Measurements from ENCODE around the gene SH3GL3. TPM values are rescaled to one million over a fixed set of nuclear protein-coding genes. Genes with fewer than 3 reads are reported as not detected.

The SH3GL3 gene
- total RNA-seq, 2 donors from 2014 or later, result 0.38 to 0.63 TPM

DNA sequence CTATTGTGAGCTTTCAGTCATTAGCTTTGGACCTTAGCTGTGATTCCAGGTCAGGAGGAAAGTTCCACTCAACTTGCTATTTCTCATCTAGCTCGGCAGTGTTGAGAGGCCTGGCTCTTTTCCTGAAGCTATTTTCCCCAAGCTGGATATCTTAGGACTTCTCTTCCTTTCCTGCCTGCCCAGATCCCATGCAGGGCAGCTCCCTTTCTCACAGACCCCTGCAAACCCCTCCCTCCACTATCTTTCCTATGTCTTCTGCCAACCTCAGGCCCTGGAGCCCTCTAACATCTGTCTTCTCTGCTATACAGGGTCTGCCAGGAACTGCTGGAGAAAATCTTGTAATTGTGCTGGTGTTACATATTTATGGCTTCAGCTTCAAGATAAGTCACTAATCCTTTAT, 49.6 kb downstream of the SH3GL3 start:
- DNase-seq (no peak), ATAC-seq (no peak)
- intact Hi-C loops (cut with DNase I), result no loop called here

DNA sequence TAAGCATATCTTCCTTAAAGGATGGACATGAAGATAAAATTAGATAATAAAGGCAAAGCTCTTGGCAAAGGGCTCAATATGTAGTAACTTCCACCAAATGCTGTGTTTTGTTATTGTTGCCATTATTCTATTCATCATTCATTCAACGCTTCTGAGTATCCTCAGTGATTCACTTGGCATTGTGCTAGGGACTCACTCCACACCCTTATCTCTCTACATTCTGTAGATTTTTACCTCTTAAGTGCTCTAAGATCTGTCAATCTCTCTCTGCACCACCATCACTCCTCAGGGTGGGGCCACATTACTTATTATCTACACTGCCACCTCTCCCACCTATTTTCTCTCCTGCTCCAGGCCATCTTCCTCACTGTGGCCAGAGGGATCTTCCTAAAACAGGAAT, 51.2 kb downstream of the SH3GL3 start:
- DNase-seq, result no peak
- ATAC-seq, result peak in 1 of 2 donors; percentile 63
- intact Hi-C loops (cut with DNase I), result no loop called here

DNA sequence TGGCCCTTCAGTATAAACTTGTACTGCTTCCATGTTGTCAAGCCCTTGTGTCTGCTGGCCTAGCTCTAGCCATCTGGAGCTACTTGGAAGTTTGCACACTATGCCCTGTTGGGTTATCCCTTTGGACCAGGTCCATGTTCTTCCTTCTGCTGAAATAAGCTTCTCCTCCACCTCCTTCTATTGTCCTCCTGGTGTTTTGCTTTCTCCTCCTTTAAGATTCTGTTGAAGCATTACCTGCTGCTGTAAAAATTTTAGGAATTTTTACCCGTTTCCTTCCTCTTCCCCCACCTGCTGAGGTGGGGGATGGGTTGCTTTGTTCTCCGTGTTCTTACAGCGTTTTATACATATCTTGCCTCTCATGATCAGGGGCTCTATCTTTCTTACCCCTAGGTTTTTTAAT, 51.7 kb downstream of the SH3GL3 start:
- DNase-seq, result no peak
- ATAC-seq, result no peak
- intact Hi-C loops (cut with DNase I), result no loop called here

DNA sequence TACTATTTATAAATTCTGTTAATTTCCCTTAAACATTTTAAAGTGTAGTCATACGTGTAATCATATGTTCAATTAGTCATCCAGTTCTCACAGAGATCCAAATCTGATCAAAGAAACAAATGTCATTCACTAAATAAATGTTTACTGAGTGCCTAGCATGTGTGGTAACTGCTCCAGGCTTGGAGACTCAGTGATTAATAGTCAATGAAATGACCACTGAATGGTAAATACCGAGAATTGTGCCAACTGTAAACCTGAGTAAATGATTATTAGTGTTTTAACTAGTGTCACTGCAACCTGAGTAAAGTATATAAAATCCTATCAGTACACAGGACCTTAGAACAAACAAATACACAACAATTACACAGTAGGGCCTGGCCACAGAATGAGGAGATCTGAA, 52.3 kb downstream of the SH3GL3 start:
- no peak for ATAC-seq
- intact Hi-C loops (cut with DNase I), result no loop called here

DNA sequence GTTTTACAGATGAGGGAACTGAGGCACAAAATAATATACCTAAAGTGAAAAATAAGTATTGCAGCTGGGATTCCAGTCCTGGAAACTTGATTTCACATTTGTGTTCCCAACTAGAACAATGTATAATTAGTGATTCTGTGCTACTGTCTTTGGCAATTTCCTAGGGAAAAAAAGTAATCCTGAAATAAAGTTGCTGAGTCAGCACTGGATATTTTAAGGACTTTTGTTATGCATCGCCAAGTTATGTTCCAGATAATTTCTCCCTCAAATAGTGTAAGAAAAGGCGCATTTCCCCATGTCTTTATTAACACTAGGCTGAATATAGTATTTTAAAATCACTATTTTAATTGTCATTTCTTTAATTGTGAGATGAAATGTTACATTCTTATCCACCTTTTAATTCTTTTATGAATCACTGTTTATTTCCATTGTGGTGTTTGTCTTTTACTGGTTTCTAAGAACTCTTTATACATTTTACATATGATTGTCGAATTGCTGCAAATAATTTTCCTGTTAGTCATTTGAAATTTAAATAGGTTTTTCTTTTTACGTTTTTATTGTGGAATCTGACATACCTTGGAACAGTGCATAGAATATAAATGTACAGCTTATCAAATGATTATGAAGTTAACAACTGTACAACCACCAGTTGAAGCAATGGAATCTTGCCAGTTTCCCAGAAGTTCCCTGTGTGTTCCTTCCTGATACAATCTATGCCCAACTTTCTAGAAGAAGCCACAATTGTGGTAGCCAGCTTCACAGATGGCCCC, 56.6 kb downstream of the SH3GL3 start:
- intact Hi-C loops (cut with DNase I), result no loop called here
- ATAC-seq, result no peak
- no peak for DNase-seq

More for the DNA sequence above, 52.3 kb downstream of the SH3GL3 start:
- no peak for DNase-seq

DNA sequence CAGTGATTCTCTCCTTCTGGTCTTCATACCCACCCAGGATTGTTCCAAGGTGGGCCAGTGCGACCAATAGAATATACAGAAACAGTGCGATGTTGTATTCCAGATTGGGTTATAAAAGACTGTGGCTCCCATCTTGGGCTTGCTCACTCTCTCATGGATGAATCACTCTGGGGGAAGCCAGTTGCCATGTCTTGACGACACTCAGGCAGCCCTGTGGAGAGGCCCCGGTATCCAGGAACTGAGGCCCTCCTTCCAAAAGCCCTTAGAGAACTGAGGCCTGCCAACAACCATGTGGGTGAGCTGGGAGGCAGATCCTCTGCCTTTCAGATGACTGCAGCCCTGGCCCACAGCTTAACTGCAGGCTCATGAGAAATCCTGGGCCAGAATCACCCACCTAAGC, 57.2 kb downstream of the SH3GL3 start:
- DNase-seq, result no peak
- no peak for ATAC-seq
- intact Hi-C loops (cut with DNase I), result no loop called here

DNA sequence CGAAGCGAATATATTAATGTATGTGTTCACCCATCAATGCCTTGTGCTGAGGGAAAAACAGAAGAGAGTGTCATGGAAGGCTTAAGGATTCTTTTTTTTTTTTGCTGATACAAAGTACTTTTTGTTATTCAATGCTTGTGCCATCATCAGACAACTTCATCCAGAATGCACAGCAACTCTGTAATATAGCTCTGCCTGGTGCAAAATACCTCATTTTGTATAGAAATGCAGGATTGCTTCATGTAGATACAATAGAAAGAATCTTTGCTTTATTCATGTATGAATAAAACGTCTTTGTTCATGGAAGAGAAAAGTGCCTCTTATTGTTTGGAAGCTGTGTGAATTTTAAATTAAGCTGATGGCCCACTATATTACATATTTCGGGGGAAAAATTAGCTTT, 62.9 kb downstream of the SH3GL3 start:
- DNase-seq, result no peak
- ATAC-seq, result no peak
- intact Hi-C loops (cut with DNase I), result no loop called here

DNA sequence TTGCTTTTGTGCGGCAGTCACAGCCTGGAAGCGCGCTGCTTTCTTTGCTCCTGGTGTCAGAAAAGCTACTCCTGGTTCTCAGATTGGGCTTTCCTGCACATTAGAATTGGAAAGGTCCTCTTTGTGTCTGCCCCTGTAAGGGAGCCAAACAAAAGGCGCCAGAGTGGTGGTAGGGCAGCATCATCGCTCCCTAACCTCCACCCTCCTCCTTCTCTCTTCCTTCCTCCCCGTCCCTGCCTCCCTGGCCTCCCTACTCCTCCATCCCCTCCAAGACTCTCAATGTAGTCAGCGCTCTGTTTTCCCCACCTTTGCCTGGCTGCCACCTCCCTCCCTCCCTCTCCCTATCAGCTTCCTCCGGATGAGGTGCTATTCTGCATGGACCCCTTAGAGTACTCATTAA, 65.3 kb downstream of the SH3GL3 start:
- no peak for DNase-seq
- ATAC-seq, result no peak
- intact Hi-C loops (cut with DNase I), result no loop called here

DNA sequence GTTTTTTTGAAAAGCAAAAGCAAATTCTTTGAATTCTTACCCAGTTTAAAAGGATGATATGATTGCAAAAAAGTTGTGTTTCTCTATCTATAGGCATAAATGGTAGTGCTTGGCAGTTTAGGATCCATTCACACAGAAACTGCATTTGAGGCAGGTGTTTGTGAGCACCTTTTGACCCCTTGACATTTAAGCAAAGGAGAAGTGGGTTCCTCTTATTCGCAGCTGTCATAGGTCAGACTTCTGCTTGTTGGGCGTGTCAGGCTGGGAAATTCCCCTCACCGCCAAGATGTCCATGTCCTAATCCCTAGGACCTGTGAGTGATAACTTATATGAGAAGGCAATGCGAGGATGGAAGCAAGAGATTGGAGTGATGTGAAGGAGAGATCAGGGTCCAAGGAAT, 67.4 kb downstream of the SH3GL3 start:
- ATAC-seq, result no peak
- DNase-seq, result no peak
- intact Hi-C loops (cut with DNase I), result no loop called here

DNA sequence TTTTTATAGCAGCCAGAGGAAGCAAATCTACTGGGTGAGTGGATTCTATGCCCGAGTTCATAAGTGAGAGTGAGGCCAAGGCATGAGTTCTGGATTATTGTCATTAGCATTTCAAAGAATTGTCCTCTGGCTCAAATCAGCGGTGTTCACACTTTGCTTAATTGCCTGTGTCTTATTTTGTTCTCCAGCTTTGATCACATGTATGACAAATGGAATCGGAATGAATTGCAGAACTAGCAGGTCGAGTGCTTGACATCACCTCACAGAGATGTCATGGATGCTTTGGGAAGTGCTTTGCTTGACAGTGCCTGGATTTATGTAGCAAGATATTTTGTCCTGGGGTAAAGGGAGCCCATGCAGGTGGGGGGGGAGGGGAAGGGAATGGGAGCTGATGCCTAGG, 68.0 kb downstream of the SH3GL3 start:
- intact Hi-C loops (cut with DNase I), result no loop called here
- ATAC-seq (no peak), DNase-seq (no peak)

DNA sequence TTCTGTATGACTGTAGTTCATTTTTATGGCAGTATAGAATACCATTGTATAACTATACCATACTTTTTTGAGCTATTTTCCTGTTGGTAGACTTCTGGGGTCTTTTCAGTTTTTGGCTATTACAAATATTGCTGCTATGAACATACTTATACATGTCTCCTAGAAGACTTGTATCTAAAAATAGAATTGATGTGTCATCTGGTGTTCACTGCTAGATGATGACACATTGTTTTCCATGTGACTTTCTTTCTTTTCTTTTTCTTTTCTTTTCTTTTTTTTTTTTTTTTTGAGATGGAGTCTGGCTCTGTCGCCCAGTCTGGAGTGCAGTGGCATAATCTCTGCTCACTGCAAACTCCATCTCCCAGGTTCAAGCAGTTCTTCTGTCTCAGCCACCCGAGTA, 69.8 kb downstream of the SH3GL3 start:
- intact Hi-C loops (cut with DNase I), result no loop called here
- DNase-seq, result no peak
- no peak for ATAC-seq

DNA sequence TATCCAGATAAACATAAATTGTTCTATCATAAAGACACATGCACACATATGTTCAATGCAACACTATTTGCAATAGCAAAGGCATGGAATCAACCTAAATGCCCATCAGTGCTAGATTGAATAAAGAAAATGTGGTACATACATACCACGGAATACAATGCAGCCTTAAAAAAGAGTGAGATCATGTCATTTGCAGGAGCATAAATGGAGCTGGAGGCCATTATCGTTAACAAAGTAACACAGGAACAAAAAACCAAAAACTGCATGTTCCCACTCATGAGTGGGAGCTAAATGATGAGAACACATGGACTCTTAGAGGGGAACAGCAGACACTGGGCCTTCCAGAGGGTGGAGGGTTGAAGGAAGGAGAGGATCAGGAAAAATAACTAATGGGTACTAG, 79.2 kb downstream of the SH3GL3 start:
- ATAC-seq (no peak), DNase-seq (no peak)
- intact Hi-C loops (cut with DNase I), result no loop called here

DNA sequence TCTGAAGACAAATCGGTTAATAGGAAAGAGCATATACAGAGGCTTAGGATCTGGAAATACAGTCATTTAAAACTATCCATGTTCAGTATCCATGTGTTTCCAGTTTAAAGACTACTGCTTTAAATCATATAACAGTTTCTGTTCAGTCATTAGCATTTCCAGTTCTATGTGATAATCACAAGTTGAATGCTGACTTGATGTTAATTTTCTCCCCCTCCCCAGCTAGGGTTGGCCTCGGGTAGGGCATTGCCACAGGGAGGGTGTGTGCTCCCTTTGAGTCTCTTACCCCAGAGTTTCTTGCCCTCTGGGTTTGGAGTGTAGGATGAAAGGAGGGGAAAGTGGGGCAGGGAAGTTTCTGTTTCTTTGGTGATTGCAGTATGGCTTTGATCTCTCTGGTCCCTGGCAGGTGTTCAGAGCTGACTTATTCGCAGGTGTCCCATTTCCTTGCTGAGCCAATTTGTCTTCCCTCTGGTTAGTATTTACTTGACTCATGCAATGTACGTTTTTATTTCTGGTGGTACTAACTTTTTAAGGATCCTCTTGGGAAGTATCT, 86.3 kb downstream of the SH3GL3 start:
- ATAC-seq (no peak), DNase-seq (no peak)
- intact Hi-C loops (cut with DNase I), result no loop called here

DNA sequence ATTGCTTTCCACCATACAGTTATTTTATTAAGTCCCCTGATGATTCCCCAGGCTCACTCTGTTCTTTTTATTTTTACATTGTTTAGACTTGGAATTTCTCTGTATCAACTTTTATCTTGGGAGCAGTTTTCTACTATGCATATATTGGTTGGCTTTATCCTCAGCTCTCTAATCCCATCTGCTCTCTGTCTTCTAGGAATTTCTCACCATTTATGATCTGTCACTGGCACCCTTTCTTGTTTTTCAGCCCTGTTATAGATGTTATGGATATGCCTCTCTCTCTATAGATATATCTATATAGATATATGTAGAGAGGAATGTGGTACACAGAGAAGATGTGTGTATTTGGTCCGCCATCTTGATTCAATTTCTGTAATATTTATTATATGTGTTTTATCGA, 90.5 kb downstream of the SH3GL3 start:
- ATAC-seq (no peak), DNase-seq (no peak)
- intact Hi-C loops (cut with DNase I), result no loop called here

DNA sequence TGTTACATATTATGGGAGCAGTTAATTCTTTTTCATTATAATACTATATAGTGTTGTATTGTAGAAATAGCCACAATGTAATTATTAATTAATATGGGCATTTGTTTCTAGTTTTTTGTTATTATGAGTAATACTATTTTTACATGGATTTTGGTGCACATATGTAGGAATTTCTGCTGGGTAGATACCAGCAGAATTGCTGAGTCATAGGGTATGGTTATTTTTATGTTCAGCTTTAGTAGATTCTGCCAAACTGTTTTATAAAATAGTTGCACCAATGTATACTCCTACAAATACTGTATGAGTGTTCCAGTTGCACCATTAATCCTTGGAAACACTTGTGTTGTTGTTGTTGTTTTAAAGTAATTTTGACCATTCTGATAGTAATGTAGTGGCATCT, 91.5 kb downstream of the SH3GL3 start:
- DNase-seq (no peak), ATAC-seq (no peak)
- intact Hi-C loops (cut with DNase I), result no loop called here

DNA sequence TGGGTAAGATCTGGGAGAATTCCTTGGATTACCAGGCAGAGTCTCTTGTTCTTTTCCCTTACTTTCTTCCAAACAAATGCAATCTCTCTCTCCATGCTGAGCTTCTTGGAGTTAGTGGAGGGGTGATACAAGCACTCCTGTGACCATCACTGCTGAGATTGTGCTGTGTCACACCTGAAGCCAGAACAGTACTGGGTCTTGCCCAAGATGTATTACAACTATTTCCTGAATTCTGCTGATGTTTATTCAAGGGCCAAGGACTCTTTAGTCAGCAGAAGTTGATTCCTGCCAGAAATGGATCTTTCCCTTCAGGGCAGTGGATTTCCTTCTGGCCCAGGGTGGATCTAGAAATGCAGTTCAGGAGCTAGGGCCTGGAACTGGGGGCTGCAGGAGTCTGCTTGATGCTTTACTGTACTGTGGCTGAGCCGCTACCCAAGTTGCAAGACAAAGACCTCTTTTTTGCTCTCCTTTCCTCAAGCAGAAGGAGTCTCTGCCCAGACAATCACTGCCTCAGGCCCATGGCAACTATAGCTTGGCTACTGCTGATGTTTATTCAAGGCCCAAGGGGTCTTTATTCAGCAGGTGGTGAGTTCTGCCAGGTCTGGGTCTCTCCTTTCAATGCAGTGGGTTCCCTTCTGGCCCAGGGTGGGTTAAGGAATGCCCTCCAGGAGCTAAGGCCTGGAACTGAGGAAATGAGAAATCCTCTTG, 98.8 kb downstream of the SH3GL3 start:
- DNase-seq, result no peak
- no peak for ATAC-seq
- intact Hi-C loops (cut with DNase I), result no loop called here

DNA sequence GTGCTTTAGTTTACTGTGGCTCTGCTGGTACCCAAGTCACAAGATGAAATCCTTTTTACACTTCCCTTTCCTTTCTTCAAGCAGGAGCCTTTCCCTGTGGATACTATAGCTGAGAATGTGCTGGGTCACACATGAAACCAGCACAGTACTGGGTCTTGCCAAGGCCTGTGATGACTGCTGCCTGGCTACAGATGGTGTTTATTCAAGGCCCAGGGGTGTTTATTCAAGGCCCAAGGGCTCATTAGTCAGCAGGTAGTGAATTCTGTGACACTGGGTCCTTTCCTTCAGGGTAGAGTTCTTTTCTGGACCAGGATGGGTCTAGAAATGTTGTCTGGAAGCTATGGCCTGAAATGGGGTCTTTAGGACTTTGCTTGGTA, 99.4 kb downstream of the SH3GL3 start:
- ATAC-seq (no peak), DNase-seq (no peak)
- intact Hi-C loops (cut with DNase I), result no loop called here

DNA sequence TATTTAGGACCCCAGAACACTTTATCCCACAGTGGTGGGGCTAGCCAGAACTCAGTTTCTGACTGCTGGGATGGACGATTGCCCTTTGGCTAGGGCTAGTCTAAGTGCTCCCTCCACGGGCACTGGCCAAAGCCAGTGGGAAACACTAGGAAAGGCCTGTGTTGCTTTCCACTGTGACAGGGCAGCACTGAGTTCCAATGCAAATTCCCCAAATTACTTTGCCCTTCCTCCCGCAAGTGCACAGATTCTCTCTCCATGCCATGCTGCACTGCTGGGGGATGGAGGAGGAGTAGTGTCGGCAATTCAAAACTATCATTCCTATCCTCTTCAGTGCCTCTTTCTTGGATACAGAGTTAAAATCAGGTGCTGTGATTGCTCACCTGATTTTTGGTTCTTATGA, 100.0 kb downstream of the SH3GL3 start:
- intact Hi-C loops (cut with DNase I), result no loop called here
- no peak for DNase-seq
- ATAC-seq, result no peak

DNA sequence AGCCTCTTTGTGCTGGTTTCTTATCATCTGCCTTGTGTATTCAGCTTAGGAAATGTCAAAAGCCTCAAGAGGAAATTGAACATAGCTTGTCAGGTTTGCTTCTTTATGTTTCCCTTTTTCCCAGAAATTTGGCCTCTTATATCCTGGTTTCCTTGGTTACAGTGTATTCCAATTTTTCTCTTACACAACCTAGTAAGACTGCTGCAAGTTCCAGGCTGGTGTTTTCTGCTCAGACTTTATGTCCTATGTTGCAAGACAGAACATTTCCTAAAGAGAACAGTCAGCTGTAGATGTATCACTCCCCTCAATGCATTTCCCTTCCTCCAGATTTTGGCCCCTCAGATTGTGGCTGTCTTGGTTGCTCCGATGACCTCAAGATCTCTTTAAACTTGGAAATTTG, 102.5 kb downstream of the SH3GL3 start:
- DNase-seq, result no peak
- no peak for ATAC-seq
- intact Hi-C loops (cut with DNase I), result no loop called here

DNA sequence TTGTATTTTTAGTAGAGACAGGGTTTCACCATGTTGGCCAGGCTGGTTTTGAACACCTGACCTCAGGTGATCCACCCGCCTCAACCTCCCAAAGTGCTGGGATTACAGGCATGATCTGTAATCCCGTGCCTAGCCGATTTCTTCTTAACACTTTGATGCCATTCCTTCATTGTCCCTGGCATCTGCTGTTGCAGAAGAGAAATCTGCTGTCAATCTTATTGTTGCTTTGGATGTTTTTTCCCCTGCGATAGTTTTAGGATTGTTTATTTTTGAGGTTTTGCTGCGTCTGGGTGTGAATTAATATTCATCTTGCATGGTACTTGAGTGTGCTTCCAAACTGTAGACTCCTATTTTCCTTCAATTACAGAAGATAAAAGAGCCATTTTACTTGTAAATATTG, 107.4 kb downstream of the SH3GL3 start:
- intact Hi-C loops (cut with DNase I), result no loop called here
- DNase-seq (no peak), ATAC-seq (no peak)

DNA sequence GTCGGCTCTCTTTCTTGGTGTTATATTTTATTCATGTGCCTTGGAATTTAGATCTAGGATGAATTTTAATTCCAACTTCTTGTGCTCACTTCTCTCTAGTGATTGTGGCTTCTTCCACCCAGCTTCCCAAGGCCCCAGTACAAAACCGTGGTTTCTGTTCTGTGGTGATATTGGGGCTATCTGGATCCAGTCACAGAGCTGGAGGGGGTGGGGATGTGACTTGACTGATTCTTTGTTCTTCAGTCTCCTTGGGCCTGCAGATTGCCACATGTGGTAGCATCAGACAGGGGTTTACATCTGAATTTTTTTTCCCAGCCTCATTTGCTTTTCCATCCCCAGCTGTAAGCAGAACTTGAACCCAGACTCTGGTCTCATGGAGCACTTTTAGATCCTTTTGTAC, 108.2 kb downstream of the SH3GL3 start:
- ATAC-seq, result no peak
- no peak for DNase-seq

More for the DNA sequence above, 108.2 kb downstream of the SH3GL3 start:
- intact Hi-C loops (cut with DNase I), result loop anchor here (5.0 kb wide), 2 partner anchors 118 to 308 kb away; no protein-coding TSS in a partner anchor
